GM19397 (cell line): Measurements from ENCODE around the gene CCNQ.

Experiments used
- ATAC-seq: cut with Tn5 transposase; IDR thresholded peaks from one replicate; pipeline ENCODE4 v1.9.1; 2021; ENCODE audit warnings: mild to moderate bottlenecking, moderate library complexity; ENCODE audit not compliant: unreplicated experiment

CCNQ gene

GRCh38 chrX:153546386-153546785, 52.6 kb downstream of the CCNQ start:
- ATAC-seq, result no peak

- ATAC-seq, result no peak
Observed at GRCh38 chrX:153544727-153545126, 54.2 kb downstream of the CCNQ start.

- ATAC-seq, result no peak
Observed at GRCh38 chrX:153539979-153540358, 59.0 kb downstream of the CCNQ start.

- no peak for ATAC-seq
Observed at GRCh38 chrX:153539171-153539978, 59.6 kb downstream of the CCNQ start.

GRCh38 chrX:153538424-153538823, 60.5 kb downstream of the CCNQ start:
- ATAC-seq, result no peak
